Tibial nerve (tissue), 4 donors: ENCODE data around the gene RAMAC. TPM values are rescaled to one million over a fixed set of nuclear protein-coding genes. Genes with fewer than 3 reads are reported as not detected.

Source experiments
- DNase-seq, 2 donors: peaks; one replicate each; pipeline ENCODE4 v3.0.0-alpha.2; 2019; ENCODE audit warnings: low spot score in 2 of 2
- H3K27ac ChIP-seq, 4 donors: fragments of 200-600 bp; sonication (generic) in 3 of 4; one replicate each; pipeline ENCODE4 v1.5.1; 2017 to 2019; ENCODE audit warnings: mild to moderate bottlenecking in 1 of 4
- H3K27me3 ChIP-seq, 2 donors: fragments of 200-600 bp; sonication (generic) in 1 of 2; one replicate each; pipeline versions ENCODE4 v1.5.1 to v1.6.0; 2017 to 2019
- H3K36me3 ChIP-seq, 3 donors: fragments of 200-600 bp; sonication (generic); one replicate each; pipeline ENCODE4 v1.5.1; 2018 to 2019
- H3K4me1 ChIP-seq, 4 donors: fragments of 200-600 bp; sonication (generic) in 3 of 4; one replicate each; pipeline ENCODE4 v1.5.1; 2017 to 2019
- H3K4me3 ChIP-seq, 4 donors: fragments of 200-600 bp; sonication (generic) in 3 of 4; one replicate each; pipeline ENCODE4 v1.5.1; 2017 to 2019; ENCODE audit warnings: mild to moderate bottlenecking in 1 of 4, moderate library complexity in 1 of 4
- H3K9me3 ChIP-seq, 4 donors: fragments of 200-600 bp; sonication (generic) in 3 of 4; one replicate each; pipeline ENCODE4 v1.5.1; 2017 to 2019
- EP300 ChIP-seq, 2 donors: sonication (generic); formaldehyde crosslinking; IDR thresholded peaks; one replicate each; pipeline ENCODE4 v1.6.1; 2017; ENCODE audit warnings: antibody characterized with exemption in 2 of 2, mild to moderate bottlenecking in 1 of 2
- POLR2A ChIP-seq, 2 donors: fragments of 450-650 bp; IDR thresholded peaks; one replicate each; pipeline ENCODE4 v1.6.1; 2017; ENCODE audit warnings: antibody characterized with exemption in 2 of 2, mild to moderate bottlenecking in 2 of 2, moderate library complexity in 2 of 2
- WGBS, 2 donors: methylation state at CpG; one replicate each; pipeline ENCODE4 v1.1.5; 2018; 5-methylcytosine and 5-hydroxymethylcytosine counted together
- total RNA-seq, 4 donors: library from RNA; depleted of rRNA; stranded (reverse); fragments of >200 nt; gene quantifications; one replicate each; pipeline ENCODE4 v1.1.0, GENCODE V29; 2016
- TF ChIP-seq, protein P1 (sequence below), 5 experiments: fragments of 200-600 bp in 3 of 5; fragments of 450-650 bp in 2 of 5; sonication (generic) in 3 of 5; IDR thresholded peaks; one replicate each; pipeline ENCODE4 v1.5.1; 2016 to 2019; ENCODE audit warnings: antibody characterized with exemption in 5 of 5, mild to moderate bottlenecking in 3 of 5, moderate library complexity in 2 of 5

The RAMAC gene
- total RNA-seq, 4 donors from 2014 or later, result 6.9 to 20.4 (median 15.8) TPM

DNA sequence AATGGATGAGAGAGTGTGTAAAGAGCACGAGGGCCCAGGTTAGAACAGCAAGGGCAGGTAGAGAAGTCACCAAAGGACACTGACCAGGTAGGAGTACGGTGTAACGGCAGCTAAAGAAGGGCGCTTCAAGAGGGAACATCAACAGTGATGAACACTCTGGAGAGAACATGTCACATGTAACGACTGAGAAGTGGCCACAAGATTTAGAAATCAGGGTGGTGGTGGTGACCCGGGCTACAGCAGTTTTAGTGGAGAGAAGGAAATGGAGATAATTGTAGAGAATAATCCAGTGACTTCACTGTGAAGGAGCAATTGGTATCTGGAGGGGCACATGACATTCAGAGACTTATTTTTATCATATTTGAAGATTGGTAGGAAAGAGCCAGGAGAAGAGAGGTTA, 26.6 kb downstream of the RAMAC start:
- H3K9me3 ChIP-seq, result no peaks in the 10 kb centered on the region
- no peak for DNase-seq
- peaks cover 0 to 30% (median 9%) of the 10 kb centered on the region in 3 donors for H3K36me3 ChIP-seq
- 92 to 94% methylated on average over 6 of the region's 6 CpGs for WGBS, 2 donors
- H3K27me3 ChIP-seq, result no peaks in the 10 kb centered on the region
- H3K4me3 ChIP-seq, result no peak overlapping the region
- H3K27ac ChIP-seq, result no peak overlapping the region
- peaks cover 5 to 59% (median 19%) of the 10 kb centered on the region in 4 donors for H3K4me1 ChIP-seq
- TF ChIP-seq EP300 (IDR thresholded peaks at IDR 0.05), result no peak
- TF ChIP-seq, protein P1, sequence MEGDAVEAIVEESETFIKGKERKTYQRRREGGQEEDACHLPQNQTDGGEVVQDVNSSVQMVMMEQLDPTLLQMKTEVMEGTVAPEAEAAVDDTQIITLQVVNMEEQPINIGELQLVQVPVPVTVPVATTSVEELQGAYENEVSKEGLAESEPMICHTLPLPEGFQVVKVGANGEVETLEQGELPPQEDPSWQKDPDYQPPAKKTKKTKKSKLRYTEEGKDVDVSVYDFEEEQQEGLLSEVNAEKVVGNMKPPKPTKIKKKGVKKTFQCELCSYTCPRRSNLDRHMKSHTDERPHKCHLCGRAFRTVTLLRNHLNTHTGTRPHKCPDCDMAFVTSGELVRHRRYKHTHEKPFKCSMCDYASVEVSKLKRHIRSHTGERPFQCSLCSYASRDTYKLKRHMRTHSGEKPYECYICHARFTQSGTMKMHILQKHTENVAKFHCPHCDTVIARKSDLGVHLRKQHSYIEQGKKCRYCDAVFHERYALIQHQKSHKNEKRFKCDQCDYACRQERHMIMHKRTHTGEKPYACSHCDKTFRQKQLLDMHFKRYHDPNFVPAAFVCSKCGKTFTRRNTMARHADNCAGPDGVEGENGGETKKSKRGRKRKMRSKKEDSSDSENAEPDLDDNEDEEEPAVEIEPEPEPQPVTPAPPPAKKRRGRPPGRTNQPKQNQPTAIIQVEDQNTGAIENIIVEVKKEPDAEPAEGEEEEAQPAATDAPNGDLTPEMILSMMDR (IDR thresholded peaks at IDR 0.05), result no peak
- TF ChIP-seq POLR2A (IDR thresholded peaks at IDR 0.05), result no peak

DNA sequence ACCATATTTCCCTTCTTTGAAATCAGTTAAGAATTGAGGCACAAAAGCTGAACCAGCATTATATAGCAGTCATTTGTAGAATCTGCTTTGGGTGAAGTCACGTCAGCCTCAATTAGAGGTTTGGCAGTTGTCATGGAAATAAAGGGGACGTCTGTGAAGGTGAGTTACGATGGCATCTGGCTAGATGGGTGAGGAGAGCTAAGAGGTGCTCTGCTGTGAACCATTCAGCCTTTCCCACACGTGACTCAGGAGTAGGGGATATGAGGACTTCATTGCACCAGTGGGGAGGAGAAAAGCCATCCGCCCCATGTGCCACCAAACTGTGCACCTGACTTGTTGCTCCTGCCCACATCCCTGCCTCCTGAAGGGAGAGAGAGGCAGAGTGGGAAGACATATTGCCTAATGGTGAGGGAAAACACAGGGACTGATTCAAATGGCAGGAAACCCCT, 28.2 kb downstream of the RAMAC start:
- no peaks in the 10 kb centered on the region for H3K27me3 ChIP-seq
- peaks cover 5 to 67% (median 19%) of the 10 kb centered on the region in 4 donors for H3K4me1 ChIP-seq
- no peak for TF ChIP-seq EP300 (IDR thresholded peaks at IDR 0.05)
- no peak for TF ChIP-seq POLR2A (IDR thresholded peaks at IDR 0.05)
- TF ChIP-seq, protein P1 (IDR thresholded peaks at IDR 0.05), result no peak
- DNase-seq, result no peak
- 60 to 71% methylated on average over 5 of the region's 5 CpGs for WGBS, 2 donors
- H3K36me3 ChIP-seq, result peaks cover 0 to 24% (median 0%) of the 10 kb centered on the region in 3 donors
- H3K27ac ChIP-seq, result no peak overlapping the region
- H3K9me3 ChIP-seq, result no peaks in the 10 kb centered on the region
- no peak overlapping the region for H3K4me3 ChIP-seq

DNA sequence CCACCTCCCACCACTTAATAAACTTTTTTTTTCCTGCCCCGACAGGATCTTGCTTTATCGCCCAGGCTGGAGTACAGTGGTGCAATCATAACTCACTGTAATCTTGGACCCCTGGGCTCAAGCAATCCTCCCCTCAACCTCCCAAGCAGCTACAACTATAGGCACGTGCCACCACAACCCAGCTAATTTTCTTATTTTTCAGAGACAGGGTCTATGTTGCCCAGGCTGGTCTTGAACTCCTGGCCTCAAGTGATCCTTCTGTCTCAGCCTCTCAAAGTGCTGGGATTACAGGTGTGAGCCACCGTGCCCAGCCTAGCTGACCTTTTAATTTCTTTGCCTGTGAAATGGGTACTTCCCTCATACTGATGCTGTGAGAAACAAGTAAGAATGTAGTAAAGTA, 29.4 kb downstream of the RAMAC start:
- H3K9me3 ChIP-seq, result no peaks in the 10 kb centered on the region
- H3K36me3 ChIP-seq, result peaks cover 0 to 33% (median 0%) of the 10 kb centered on the region in 3 donors
- no peaks in the 10 kb centered on the region for H3K27me3 ChIP-seq
- H3K27ac ChIP-seq, result no peak overlapping the region
- H3K4me3 ChIP-seq, result no peak overlapping the region
- H3K4me1 ChIP-seq, result peaks cover 3 to 62% (median 14%) of the 10 kb centered on the region in 4 donors
- DNase-seq, result no peak
- WGBS, 2 donors, result 78% methylated on average over 4 of the region's 4 CpGs
- TF ChIP-seq, protein P1 (IDR thresholded peaks at IDR 0.05), result no peak
- no peak for TF ChIP-seq POLR2A (IDR thresholded peaks at IDR 0.05)
- TF ChIP-seq EP300 (IDR thresholded peaks at IDR 0.05), result no peak

DNA sequence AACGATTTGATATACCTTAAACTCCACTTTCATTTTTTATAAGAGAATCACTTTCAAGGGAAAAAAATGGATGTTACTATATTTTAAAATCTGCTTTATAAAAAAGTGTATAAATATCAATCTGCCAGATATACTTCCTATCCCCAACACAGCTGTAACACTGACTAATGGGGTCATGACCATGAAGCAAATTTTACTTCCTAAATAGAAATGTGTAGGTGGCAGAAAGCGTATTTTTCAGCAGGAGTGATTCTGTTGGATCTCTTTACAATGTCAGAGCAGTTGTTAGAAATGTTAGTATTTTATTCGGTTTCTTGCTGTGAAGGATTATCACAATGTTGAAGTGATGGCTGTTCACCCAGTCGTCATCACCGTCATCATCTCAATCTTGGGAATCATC, 30.9 kb downstream of the RAMAC start:
- Histone ChIP-seq H3K4me1 (peaks cover 0 to 59% (median 9%) of the 10 kb centered on the region in 4 donors), H3K9me3 (no peaks in the 10 kb centered on the region), H3K4me3 (no peak overlapping the region), H3K36me3 (peaks cover 0 to 42% (median 0%) of the 10 kb centered on the region in 3 donors), H3K27me3 (no peaks in the 10 kb centered on the region), H3K27ac (peak overlapping the region in 1 of 4 donors; percentile 20)
- WGBS, 2 donors, result 69 to 73% methylated on average over 5 of the region's 5 CpGs
- TF ChIP-seq EP300 (IDR thresholded peaks at IDR 0.05) (no peak), POLR2A (IDR thresholded peaks at IDR 0.05) (no peak)
- TF ChIP-seq, protein P1 (IDR thresholded peaks at IDR 0.05), result no peak
- DNase-seq, result no peak

DNA sequence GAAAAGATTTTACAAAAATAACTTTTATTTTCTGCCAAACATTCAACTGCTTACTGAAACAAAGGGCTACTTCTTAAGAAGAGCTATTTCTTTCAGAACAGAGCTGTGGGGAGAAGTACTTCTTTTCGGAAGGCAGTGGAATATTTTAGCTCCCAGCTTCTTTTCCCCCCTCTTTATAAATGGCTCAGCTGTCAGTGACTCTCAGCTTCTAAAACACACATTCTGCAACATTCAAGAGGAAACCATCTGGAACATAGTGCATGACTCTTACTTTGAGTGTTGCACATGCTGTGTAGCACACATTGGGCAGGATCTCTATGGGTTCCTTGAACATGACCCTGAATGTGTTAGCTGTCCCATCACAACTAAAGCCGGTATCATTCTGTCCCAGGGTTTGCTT, 32.4 kb downstream of the RAMAC start:
- Histone ChIP-seq H3K9me3 (no peaks in the 10 kb centered on the region), H3K27me3 (no peaks in the 10 kb centered on the region), H3K4me3 (no peak overlapping the region), H3K36me3 (peaks cover 0 to 45% (median 0%) of the 10 kb centered on the region in 3 donors), H3K27ac (peak overlapping the region in 2 of 4 donors; percentile 27 to 86), H3K4me1 (peaks cover 0 to 44% (median under 1%) of the 10 kb centered on the region in 4 donors)
- no peak for TF ChIP-seq POLR2A (IDR thresholded peaks at IDR 0.05)
- TF ChIP-seq, protein P1 (IDR thresholded peaks at IDR 0.05), result no peak
- no peak for TF ChIP-seq EP300 (IDR thresholded peaks at IDR 0.05)
- WGBS, 2 donors, result 54 to 64% methylated on average over 2 of the region's 2 CpGs
- DNase-seq, result no peak
